A172 (cell line): ENCODE results near the gene GRB2. TPM values are rescaled to one million over a fixed set of nuclear protein-coding genes. Genes with fewer than 3 reads are reported as not detected.
"Not testable (repeated sequence)": the region's sequence is repeated elsewhere in the genome, so short reads cannot be mapped to it uniquely, and the experiment has no call there.

Experiments used
- DNase-seq: peaks from one replicate; pipeline ENCODE4 v3.0.0-alpha.2; 2015; ENCODE audit warnings: low spot score
- total RNA-seq: library from RNA; depleted of rRNA; stranded (reverse); fragments of >200 nt; shearing (Covaris generic); gene quantifications from 2 replicates; pipeline ENCODE4 v1.2.3, GENCODE V29; 2014; rRNA removed

The GRB2 gene
- 116 and 123 TPM in 2 replicates for total RNA-seq

- peak; percentile 92 for DNase-seq
Measured at GRCh38 chr17:75405365-75406221, at the start of gene GRB2. TSS of gene GRB2 (minus strand) at chr17:75405678. CDS start at chr17:75393628, 12,050 bp downstream.

GRCh38 chr17:75454672-75455071, 49.2 kb upstream of the GRB2 start:
- DNase-seq = not testable (repeated sequence)

GRCh38 chr17:75454193-75454592, 48.7 kb upstream of the GRB2 start:
- no peak for DNase-seq

- DNase-seq = no peak
Measured at GRCh38 chr17:75450270-75450669, 44.8 kb upstream of the GRB2 start.

- no peak for DNase-seq
Measured at GRCh38 chr17:75447951-75448856, 42.7 kb upstream of the GRB2 start.

- not testable (repeated sequence) for DNase-seq
Measured at GRCh38 chr17:75445896-75446295, 40.4 kb upstream of the GRB2 start.

- no peak for DNase-seq
Measured at GRCh38 chr17:75445296-75445695, 39.8 kb upstream of the GRB2 start.

- DNase-seq = no peak
Measured at GRCh38 chr17:75442168-75443103, 37.0 kb upstream of the GRB2 start.

GRCh38 chr17:75440738-75441448, 35.4 kb upstream of the GRB2 start:
- DNase-seq = no peak

GRCh38 chr17:75439287-75439686, 33.8 kb upstream of the GRB2 start:
- no peak for DNase-seq

- DNase-seq = not testable (repeated sequence)
Measured at GRCh38 chr17:75437404-75437803, 31.9 kb upstream of the GRB2 start.

- DNase-seq = not testable (repeated sequence)
Measured at GRCh38 chr17:75434433-75434832, 29.0 kb upstream of the GRB2 start.

- DNase-seq = no peak
Measured at GRCh38 chr17:75433218-75433783, 27.8 kb upstream of the GRB2 start.

GRCh38 chr17:75430159-75430974, 24.9 kb upstream of the GRB2 start:
- peak; percentile 83 for DNase-seq

- DNase-seq = peak; percentile 70
Measured at GRCh38 chr17:75428543-75429469, 23.3 kb upstream of the GRB2 start.

GRCh38 chr17:75418531-75418930, 13.1 kb upstream of the GRB2 start:
- no peak for DNase-seq

- no peak for DNase-seq
Measured at GRCh38 chr17:75417054-75417580, 11.6 kb upstream of the GRB2 start.

GRCh38 chr17:75416006-75416405, 10.5 kb upstream of the GRB2 start:
- DNase-seq = no peak
